SH-SY5Y (cell line): ENCODE measurements around the gene ACTRT2.

Experiments
- GATA2 ChIP-seq: IDR thresholded peaks from 2 replicates; pipeline ENCODE4 v1.6.1; 2011; ENCODE audit warnings: mild to moderate bottlenecking, low read depth, low read length
- GATA3 ChIP-seq: IDR thresholded peaks from 2 replicates; pipeline ENCODE4 v1.6.1; 2011; ENCODE audit warnings: low read depth, mild to moderate bottlenecking, low read length, moderate library complexity

DNA sequence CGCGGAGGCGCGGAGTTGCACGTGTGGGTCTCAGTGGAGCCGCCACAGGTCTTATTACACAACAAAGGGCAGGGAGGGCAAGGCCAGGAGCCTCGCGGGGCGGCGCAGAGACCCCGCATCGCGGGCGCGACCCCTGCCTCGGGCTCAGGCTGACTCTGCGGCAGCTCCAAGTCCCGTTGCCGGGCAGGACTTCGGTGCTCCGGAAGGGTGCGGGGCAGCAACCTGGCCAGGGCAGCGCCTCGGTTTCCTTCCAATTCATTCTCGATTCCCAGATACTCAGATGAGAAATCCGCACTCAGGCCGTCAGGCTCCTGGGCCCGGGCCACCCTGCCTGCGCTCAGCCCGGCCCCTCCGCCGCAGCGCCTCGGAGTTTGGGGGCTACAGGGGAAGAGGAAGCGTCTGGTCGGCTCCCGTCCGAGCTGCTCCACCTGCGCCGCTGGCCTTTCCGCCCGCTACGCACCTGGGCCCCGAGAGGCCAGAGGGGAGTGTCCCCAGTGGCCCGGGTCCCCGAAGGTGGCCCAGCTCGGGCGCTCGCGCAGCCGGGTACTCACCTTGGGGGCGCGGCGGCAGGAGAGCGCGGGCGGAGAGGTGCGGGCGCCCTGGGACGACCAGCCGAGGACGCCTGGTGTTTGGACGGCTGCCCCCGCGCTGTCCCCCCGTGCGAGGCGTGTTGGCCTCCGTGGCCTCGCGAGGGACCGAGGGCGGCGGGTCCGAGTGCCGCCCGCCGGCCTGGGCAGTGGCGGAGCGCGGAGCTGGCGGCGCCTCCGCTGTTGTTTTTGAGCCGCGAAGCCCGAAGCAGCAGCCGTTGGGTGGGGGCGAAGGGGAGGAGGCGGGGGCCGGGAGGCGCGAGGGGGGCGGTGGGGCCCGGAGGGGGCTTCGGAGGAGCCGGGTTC is 46.6 kb downstream of the ACTRT2 start:
- TF ChIP-seq GATA2 = no peak
- TF ChIP-seq GATA3 = no peak
